Panc1 (cell line): ENCODE results near the gene CARD8.

ENCODE experiments used
- POLR2AphosphoS5 ChIP-seq: IDR thresholded peaks from 2 replicates; pipeline ENCODE4 v1.6.1; 2012; ENCODE audit warnings: mild to moderate bottlenecking, low read depth, low read length, moderate library complexity
- SIN3A ChIP-seq: IDR thresholded peaks from 2 replicates; pipeline ENCODE4 v1.6.1; 2012; ENCODE audit warnings: low read depth, mild to moderate bottlenecking, low read length, moderate library complexity, borderline replicate concordance; ENCODE audit not compliant: insufficient read depth
- TCF7L2 ChIP-seq: IDR thresholded peaks from 2 replicates; pipeline ENCODE4 v1.6.1; 2011; ENCODE audit warnings: mild to moderate bottlenecking, low read depth, low read length, inconsistent platforms
- TF ChIP-seq, protein P1 (sequence below): fragments of 450-650 bp; IDR thresholded peaks from 2 replicates; pipeline ENCODE4 v1.5.1; 2017; ENCODE audit warnings: mild to moderate bottlenecking
- TF ChIP-seq, protein P2 (sequence below), 2 experiments: IDR thresholded peaks; 2 replicates each; pipeline ENCODE4 v1.6.1; 2011 to 2012; ENCODE audit warnings: low read depth in 2 of 2, control low read depth in 1 of 2, low read length in 1 of 2, mild to moderate bottlenecking in 1 of 2, moderate library complexity in 1 of 2; ENCODE audit not compliant: insufficient read depth in 1 of 2

DNA sequence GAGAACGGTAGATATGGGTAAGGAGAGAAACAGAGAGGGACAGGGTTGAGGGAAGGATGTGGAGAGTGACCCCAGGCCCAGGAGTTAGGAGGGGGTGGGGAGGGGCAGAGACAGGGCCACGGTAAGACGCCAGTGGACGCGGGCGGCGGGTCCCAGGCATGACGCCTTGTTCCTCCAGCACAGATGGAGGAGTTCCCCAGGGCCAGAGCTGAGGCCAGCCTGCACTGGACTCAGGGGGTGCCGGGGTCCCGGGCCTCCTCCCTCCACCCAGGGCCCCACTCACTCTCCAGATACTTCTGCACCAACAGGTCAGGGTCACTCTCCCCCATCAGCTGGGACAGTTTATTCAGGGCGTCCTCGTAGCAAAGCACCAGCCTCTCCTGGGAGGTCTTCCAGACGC, 47.7 kb upstream of the CARD8 start:
- TF ChIP-seq POLR2AphosphoS5 (no peak), SIN3A (no peak), TCF7L2 (no peak)
- TF ChIP-seq, protein P1, sequence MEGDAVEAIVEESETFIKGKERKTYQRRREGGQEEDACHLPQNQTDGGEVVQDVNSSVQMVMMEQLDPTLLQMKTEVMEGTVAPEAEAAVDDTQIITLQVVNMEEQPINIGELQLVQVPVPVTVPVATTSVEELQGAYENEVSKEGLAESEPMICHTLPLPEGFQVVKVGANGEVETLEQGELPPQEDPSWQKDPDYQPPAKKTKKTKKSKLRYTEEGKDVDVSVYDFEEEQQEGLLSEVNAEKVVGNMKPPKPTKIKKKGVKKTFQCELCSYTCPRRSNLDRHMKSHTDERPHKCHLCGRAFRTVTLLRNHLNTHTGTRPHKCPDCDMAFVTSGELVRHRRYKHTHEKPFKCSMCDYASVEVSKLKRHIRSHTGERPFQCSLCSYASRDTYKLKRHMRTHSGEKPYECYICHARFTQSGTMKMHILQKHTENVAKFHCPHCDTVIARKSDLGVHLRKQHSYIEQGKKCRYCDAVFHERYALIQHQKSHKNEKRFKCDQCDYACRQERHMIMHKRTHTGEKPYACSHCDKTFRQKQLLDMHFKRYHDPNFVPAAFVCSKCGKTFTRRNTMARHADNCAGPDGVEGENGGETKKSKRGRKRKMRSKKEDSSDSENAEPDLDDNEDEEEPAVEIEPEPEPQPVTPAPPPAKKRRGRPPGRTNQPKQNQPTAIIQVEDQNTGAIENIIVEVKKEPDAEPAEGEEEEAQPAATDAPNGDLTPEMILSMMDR: no peak
- TF ChIP-seq, protein P2, sequence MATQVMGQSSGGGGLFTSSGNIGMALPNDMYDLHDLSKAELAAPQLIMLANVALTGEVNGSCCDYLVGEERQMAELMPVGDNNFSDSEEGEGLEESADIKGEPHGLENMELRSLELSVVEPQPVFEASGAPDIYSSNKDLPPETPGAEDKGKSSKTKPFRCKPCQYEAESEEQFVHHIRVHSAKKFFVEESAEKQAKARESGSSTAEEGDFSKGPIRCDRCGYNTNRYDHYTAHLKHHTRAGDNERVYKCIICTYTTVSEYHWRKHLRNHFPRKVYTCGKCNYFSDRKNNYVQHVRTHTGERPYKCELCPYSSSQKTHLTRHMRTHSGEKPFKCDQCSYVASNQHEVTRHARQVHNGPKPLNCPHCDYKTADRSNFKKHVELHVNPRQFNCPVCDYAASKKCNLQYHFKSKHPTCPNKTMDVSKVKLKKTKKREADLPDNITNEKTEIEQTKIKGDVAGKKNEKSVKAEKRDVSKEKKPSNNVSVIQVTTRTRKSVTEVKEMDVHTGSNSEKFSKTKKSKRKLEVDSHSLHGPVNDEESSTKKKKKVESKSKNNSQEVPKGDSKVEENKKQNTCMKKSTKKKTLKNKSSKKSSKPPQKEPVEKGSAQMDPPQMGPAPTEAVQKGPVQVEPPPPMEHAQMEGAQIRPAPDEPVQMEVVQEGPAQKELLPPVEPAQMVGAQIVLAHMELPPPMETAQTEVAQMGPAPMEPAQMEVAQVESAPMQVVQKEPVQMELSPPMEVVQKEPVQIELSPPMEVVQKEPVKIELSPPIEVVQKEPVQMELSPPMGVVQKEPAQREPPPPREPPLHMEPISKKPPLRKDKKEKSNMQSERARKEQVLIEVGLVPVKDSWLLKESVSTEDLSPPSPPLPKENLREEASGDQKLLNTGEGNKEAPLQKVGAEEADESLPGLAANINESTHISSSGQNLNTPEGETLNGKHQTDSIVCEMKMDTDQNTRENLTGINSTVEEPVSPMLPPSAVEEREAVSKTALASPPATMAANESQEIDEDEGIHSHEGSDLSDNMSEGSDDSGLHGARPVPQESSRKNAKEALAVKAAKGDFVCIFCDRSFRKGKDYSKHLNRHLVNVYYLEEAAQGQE (IDR thresholded peaks at IDR 0.05; ENCODE audit: insufficient read depth in 1 of 2, low read depth in 2 of 2, low read length in 1 of 2): no peak
